Central memory CD4-positive, alpha-beta T cell (primary cell): Measurements from ENCODE around the gene PTHLH.

ENCODE experiments used
- DNase-seq: peaks from one replicate; pipeline ENCODE4 v3.0.0; 2022
- total RNA-seq, 3 experiments: gene quantifications; one replicate each; lab custom pipeline; 2026; lab: John Stamatoyannopoulos, UW

The PTHLH gene
- total RNA-seq = 0 to 1.0 (median 0) reads per million in 3 experiments

GRCh38 chr12:27972721-27973120, at the start of gene PTHLH:
Gene PTHLH, minus strand, starts transcription at chr12:27972733. Its CDS starts 3,239 bp downstream, at chr12:27969494.
- DNase-seq = no peak

- DNase-seq = no peak
These were observed 49.2 kb upstream of the PTHLH start for GRCh38 chr12:28021704-28022103.

GRCh38 chr12:28017873-28018255, 45.3 kb upstream of the PTHLH start:
- DNase-seq = no peak

GRCh38 chr12:28017126-28017872, 44.8 kb upstream of the PTHLH start:
- DNase-seq = no peak

GRCh38 chr12:28015165-28015564, 42.6 kb upstream of the PTHLH start:
- no peak for DNase-seq

DNA sequence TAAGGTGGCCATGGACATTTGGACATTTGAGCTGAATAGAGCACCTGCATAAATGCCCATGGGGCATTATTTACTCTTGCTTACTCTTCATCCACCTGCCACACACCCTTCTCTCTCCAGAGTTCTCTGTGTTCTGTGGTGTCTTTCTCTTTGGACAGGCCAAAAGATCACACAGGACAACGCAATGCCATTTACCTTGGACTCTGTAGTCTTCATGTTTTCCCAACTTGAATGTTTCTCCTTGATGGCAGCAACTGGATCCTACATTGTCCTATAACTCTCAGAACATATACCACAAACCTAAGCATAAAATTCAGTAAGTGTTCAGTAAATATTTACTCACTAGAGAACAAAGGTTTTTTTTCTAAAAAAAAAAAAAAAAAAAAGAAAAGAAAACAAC, 41.7 kb upstream of the PTHLH start:
- DNase-seq = no peak

- no peak for DNase-seq
These were observed 39.9 kb upstream of the PTHLH start for GRCh38 chr12:28012333-28012918.

GRCh38 chr12:28010036-28010435, 37.5 kb upstream of the PTHLH start:
- no peak for DNase-seq

DNA sequence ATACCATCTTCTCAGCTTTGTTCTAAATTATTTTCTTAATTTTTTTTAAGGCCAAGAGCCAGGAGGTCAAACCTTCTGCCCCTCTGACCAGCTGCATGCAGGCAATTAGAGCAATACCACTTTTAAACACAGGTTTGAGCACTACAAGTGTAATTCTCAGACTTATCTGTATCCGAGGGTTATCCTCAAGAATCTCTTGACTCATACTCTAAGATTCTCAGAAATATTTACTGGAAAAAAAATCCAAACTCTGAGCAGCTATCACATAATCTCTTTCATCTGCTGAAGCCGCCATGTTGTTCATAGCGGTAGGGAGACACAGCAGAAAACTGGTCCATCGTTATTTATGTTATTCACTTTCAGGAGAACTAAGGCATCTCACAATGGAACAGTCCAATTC, 27.4 kb upstream of the PTHLH start:
- no peak for DNase-seq

DNA sequence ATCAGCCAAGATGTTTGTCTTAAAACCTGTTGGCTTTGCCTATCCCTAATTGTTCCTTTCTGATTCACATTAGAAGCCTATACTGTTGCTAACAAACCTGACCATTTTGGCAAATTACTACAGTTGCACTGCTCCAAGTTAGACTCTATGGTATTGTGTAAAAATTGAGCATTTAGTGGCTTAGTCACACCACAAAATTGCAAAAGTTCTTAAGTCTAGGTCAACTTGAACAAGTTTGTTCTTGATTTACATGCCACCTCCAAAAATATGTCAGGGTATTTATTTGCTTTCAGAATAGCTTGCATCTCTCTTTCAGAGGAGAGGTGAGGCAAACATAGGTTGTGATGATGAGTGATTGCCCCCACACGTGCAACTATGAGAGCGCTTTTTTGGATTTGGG, 27.0 kb upstream of the PTHLH start:
- no peak for DNase-seq

GRCh38 chr12:27998658-27999057, 26.1 kb upstream of the PTHLH start:
- DNase-seq = no peak

DNA sequence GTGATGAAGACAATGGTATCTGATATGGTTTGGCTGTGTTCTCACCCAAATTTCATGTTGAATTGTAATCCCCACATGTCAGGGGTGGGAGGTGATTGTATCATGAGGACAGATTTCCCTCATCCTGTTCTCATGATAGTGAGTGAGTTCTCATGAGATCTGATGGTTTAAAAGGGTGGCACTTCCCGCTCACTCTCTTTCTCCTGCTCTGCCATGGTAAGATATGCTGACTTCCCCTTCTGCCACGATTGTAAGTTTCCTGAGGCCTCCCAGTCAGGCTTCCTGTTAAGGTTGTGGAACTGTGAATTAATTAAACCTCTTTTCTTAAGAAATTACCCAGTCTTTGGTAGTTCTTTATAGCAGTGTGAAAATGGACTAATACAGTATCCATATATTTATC, 25.6 kb upstream of the PTHLH start:
- no peak for DNase-seq

GRCh38 chr12:27996761-27997160, 24.2 kb upstream of the PTHLH start:
- DNase-seq = no peak

DNA sequence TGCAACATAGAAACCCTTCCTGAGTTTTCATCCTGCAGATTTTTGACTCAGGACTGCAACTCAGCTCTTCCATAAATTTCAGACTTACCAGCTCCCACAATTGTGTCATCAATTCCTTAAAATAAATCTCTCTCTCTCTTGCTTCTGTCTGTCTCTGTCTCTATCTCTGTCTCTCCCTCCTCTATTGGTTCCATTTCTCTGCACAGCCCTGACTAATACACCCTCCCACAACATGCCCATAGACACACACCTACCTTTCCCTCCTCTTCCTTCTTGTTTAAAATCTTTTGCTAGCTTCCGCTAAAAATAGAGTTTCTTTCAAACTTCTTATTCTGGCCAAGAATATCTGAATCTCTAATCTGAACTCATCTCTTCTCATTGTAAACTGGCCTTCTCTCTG, 22.9 kb upstream of the PTHLH start:
- no peak for DNase-seq

DNA sequence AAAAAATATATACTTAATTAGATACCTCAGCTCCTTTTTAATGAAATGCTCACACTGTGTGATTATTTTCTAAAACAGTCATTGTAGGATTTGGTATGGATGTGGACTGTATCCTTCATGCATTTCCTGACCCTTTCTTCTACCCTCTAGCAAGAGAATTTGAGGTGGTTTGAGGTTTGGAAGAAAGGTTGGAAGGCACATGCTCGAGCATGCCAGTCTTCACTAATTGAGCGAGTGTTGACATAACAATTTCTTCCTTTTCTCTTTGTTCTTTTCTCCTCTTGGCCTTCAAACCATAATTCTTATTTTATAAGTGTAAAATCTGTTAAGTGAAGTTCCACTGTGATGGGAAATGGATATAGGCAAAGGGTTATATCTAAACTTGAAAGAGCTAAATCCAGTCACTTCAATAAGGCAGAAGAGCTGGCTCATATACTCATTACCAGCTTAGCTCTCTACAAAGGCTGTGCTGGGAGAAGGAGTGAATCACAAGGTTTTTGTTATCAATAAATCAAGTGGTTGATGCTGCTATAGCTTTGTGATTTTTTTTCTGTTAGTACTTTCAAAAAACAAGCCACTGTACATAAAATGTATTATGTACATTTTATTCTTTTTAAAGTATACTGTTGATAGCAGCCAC, 16.2 kb upstream of the PTHLH start:
- DNase-seq = no peak

DNA sequence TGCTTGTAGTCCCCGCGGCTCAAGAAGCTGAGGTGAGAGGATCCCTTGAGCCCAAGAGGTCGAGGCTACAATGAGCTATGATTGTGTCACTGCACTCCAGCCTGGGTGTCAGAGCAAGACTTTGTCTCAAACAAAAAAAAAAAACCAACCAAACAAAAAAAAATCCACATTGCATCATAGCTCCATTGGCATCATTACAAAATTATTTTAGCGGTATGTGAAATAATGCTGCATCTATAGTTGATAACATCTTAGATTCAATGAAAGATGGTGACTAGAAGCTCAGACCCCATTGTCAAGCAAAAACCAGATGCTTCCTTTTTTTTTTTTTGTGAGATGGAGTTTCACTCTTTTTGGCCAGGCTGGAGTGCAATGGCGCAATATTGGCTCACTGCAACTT, 14.8 kb upstream of the PTHLH start:
- DNase-seq = no peak

GRCh38 chr12:27984275-27984674, 11.7 kb upstream of the PTHLH start:
- DNase-seq = no peak

DNA sequence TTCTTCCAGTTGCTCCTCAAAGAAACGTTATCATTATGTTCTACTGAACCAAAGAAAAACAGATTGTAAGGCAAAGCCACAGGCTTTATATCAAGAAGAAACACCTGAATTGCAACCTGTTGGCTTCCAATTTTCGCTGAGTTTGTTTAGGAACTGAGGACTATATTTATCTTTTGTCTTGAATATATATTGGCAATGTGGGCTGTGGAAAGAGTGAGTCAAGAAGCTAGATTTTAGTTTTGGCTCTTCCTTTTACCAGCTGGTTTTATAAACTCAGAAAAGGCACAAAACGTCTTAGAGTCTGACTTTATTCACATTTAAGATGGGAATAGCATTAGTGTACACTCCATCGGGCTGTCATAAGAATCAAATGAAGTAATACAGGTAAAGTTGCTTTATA, 10.4 kb upstream of the PTHLH start:
- DNase-seq = no peak

- DNase-seq = no peak
These were observed 9.9 kb upstream of the PTHLH start for GRCh38 chr12:27982385-27982784.

GRCh38 chr12:27981874-27982273, 9.3 kb upstream of the PTHLH start:
- DNase-seq = no peak

DNA sequence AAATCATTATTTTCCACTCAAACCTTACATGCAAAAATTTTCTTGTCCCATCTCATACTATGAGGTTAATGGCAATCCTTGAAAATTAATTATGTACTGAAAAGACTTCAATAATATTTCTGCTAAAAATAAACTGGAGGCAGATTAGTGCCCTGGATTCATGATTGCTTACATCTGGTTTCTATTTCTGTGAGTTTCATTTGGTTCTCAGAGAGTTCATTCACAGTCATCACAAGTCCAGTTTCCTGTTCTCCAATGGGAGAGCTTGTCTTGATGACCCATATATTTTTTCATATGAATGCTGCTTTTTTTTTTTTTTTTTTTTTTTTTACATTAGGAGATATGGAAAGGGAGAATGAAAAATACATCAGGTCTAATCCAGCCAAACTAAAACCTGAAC, 6.6 kb upstream of the PTHLH start:
- no peak for DNase-seq

GRCh38 chr12:27975222-27976136, 2.9 kb upstream of the PTHLH start:
- no peak for DNase-seq

- DNase-seq = no peak
These were observed 2.2 kb upstream of the PTHLH start for GRCh38 chr12:27974735-27975221.
